Eye (tissue), 1 donor: ENCODE results near the gene COL26A1.
A peak's percentile ranks its signal among the peaks of the same experiment; 100 is the strongest.
"Not testable (repeated sequence)": the region's sequence is repeated elsewhere in the genome, so short reads cannot be mapped to it uniquely, and the experiment has no call there.

ENCODE experiments used
- DNase-seq: peaks from one replicate; pipeline ENCODE4 v3.0.0-alpha.2; 2015

Gene COL26A1

GRCh38 chr7:101555921-101556275 lies 193.2 kb downstream of the COL26A1 start:
- no peak for DNase-seq

- no peak for DNase-seq
Measured at GRCh38 chr7:101556453-101556968, 193.8 kb downstream of the COL26A1 start.

DNA sequence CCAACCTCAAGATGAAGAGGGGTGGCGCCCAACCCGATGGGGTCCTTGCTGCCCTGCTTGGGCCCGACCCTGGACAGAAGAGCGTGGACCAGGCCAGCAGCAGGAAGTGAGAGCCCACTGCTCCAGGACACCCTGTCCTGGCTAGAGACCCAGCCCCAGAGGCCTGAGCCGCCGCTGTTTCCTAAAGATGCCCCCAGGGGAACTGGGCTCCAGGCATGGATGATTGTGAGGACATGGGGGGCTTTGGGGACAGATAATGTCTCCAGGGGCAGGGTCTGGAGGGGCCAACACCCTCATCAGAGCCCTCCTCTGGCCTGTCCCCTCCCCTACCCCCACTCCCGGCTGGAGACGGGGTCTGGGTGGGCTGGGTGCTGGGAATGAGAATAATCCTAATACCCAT lies 194.7 kb downstream of the COL26A1 start:
- no peak for DNase-seq

GRCh38 chr7:101557978-101558741 lies 195.5 kb downstream of the COL26A1 start:
- no peak for DNase-seq

DNA sequence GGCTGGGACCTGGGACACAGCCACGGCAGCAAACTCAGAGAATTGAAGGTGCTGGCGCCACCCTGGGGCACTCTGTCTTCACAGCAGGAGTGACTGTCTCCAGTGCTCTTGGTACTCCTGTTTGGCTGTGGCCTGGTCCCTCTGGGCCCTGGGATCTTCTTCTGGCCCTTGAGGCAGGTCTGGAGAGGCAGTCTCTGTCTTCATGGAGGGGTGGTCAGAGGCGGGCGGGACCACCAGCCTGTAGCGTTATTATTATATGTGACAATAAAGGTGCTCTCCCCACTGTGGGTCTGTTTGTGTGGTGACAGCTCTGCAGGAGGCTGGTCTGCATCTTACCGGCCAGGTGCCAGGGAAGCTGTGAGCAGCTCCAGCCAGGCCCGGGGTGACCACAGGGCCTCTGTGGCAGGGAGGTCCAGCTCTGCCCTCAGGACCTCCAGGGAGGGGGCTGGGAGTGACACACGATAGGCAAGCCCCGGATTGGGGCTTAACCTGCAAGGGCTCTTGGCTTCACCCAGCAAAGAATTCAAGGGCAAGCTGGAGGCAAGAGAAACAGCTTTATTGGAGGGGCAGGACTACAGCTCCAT lies 196.2 kb downstream of the COL26A1 start:
- DNase-seq = no peak

GRCh38 chr7:101559586-101559985 lies 196.9 kb downstream of the COL26A1 start:
- DNase-seq = no peak

- not testable (repeated sequence) for DNase-seq
Measured at GRCh38 chr7:101560021-101560420, 197.3 kb downstream of the COL26A1 start.

- no peak for DNase-seq
Measured at GRCh38 chr7:101560856-101561255, 198.2 kb downstream of the COL26A1 start.

- not testable (repeated sequence) for DNase-seq
Measured at GRCh38 chr7:101561293-101561692, 198.6 kb downstream of the COL26A1 start.

GRCh38 chr7:101562531-101563197 lies 200.0 kb downstream of the COL26A1 start:
- no peak for DNase-seq

GRCh38 chr7:101563198-101563901 lies 200.7 kb downstream of the COL26A1 start:
- no peak for DNase-seq

DNA sequence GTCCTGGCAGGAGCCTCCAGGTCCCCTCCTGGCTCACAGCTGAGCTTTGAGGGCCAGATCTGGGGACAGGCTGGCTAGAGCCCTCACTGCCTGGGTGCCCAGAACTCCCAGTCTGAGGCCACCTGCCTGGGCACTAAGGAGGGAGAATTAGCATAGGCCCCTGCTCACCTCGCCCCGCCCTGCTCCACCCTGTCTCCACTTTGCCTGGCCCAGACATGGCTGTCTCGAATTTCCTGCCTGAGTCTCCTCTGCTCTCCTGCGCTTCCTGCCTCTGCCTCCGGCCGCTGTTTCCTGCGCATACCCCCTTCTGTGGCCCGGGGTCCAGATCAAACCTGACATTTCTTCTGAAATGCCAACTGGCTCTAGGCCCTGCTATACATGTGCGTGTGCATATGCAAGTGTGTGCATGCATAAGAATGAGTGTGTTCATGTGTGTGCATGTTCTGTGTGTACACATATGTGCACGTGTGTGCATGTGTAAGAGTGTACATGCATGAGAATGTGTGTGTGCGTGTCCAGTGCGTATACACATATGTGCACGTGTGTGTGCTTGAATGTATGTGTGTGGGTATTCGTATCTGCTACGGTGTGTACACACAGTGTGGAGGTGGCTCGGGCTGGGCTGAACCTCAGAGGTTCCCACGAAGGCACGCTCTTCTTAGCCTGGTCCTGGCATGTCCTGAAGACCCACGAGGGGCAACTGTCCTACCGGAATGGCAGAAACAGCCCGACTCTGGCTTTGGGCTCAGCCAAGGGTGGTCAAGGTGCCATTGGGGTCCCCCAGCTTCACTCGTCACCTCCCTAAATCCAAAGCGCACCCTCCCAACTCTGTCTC lies 201.5 kb downstream of the COL26A1 start:
- DNase-seq = no peak

GRCh38 chr7:101564778-101565211 lies 202.1 kb downstream of the COL26A1 start:
- no peak for DNase-seq

DNA sequence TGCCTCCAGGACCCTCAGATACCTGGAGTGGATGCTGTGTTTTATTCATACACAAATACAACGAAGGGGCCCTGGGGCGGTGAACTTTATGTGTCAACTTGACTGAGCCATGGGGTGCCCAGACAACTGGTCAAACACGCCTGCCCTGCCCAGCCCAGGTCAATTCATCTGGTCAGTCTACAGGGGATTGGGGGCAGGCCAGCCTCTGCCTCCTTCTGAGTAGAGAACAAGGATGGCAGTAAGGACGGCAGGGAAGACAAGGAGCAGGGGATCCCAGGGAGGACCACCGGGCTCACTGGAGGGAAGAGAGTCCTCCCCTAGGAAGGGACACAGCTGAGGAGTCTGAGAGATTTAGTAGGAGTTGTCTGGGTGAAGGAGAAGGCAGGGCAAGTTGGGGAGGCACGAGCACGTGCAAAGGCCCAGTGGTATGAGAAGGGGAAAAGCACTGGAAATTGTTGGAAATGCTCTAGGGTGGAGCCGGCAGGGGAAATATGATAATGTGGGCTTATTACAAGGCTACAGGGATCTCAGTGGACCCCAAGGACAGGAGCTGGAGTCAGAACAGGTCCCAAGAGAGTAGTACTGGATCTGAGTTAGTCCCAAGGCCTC lies 203.0 kb downstream of the COL26A1 start:
- no peak for DNase-seq

GRCh38 chr7:101567230-101567629 lies 204.6 kb downstream of the COL26A1 start:
- DNase-seq = no peak

DNA sequence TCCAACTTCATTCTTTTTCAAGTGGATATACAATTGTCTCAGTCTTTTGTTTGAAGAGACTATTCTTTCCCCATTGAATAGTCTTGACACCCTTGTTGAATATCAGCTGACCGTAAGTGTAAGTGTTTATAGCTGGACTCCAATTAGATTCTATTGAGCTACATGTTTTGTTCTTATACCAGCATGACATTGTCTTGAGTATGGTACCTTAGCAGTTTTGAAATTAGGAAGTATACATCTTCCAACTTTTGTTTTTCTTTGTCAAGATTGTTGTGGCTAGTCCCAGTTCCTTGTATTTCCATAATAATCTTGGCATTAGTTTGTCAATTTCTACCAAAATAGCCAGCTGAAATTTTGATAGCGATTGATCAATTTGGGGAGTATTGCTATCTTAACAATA lies 209.5 kb downstream of the COL26A1 start:
- no peak for DNase-seq

- no peak for DNase-seq
Measured at GRCh38 chr7:101575168-101575567, 212.5 kb downstream of the COL26A1 start.

DNA sequence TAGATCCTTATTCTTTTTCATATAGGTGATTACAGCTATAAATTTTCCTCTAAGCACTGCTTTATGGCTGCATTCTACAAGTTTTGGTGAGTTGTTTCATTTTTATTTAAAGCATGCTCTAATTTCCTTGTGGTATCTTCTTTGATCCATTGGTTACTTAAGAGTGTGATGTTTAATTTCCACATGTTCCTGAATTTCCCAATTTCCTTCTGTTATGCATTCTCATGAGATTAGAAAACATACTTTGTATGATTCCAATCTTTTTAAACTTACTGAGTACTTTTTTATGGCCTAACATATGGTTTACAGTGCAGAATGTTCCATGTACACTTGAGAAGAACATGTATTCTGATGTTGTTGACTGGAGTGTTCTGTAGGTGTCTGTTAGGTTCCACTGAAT lies 213.0 kb downstream of the COL26A1 start:
- DNase-seq = no peak

- DNase-seq = no peak
Measured at GRCh38 chr7:101576998-101577397, 214.3 kb downstream of the COL26A1 start.

DNA sequence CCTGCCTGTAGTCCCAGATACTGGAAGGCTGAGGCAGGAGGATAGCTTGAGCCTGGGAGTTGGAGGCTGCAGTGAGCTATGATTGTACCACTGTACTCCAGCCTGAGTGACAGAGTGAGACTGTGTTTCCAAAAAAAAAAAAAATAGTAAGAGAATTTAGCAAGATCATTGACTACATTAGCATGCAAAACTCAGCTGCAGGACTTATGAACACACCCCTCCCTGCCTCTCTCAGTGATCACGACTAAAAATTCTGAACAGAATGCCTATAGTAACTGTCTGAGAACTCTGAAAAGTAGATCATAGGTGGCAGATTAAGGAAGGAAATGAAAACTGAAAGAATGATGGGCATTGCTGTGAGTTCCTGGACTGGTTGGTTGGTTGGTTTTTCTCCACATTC lies 215.9 kb downstream of the COL26A1 start:
- DNase-seq = no peak

- no peak for DNase-seq
Measured at GRCh38 chr7:101580596-101580995, 217.9 kb downstream of the COL26A1 start.

DNA sequence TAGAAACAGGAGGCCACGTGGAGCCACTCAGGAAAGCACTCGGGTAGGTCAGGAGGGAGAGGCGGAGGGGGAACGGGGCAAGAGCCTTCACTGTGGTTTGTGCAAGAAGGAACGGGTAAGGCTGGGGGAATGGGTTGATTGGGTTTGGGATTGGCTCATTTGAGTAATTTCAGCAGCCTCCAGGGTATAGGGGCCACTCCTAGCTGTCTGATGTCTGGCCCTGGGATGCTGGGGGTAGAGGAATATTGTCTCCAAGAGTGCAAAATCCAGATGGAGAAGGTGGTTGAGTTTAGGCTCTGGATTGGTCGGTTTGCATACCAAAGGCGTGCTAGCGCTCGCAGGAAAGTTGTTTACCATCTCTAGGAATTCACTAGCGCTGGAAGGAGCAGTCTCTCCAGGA lies 219.2 kb downstream of the COL26A1 start:
- peak; percentile 16 for DNase-seq
